Kasumi-1 (cell line): ENCODE data around the gene RNF169.
"Not testable (repeated sequence)": the region's sequence is repeated elsewhere in the genome, so short reads cannot be mapped to it uniquely, and the experiment has no call there.

ENCODE experiments used
- DNase-seq, 2 experiments: peaks; one replicate each; lab custom pipeline; 2025; lab: John Stamatoyannopoulos, UW

The RNF169 gene

GRCh38 chr11:74730571-74731260, 17.9 kb upstream of the RNF169 start:
- DNase-seq, result no peak

- DNase-seq, result no peak
Observed at GRCh38 chr11:74731301-74732094, 17.2 kb upstream of the RNF169 start, which contains the start of gene CHRDL2. CHRDL2 (minus strand) TSS chr11:74731426; CDS start chr11:74730888, 538 bp downstream.

- DNase-seq, result no peak
Observed at GRCh38 chr11:74734559-74734925, 14.1 kb upstream of the RNF169 start.

DNA sequence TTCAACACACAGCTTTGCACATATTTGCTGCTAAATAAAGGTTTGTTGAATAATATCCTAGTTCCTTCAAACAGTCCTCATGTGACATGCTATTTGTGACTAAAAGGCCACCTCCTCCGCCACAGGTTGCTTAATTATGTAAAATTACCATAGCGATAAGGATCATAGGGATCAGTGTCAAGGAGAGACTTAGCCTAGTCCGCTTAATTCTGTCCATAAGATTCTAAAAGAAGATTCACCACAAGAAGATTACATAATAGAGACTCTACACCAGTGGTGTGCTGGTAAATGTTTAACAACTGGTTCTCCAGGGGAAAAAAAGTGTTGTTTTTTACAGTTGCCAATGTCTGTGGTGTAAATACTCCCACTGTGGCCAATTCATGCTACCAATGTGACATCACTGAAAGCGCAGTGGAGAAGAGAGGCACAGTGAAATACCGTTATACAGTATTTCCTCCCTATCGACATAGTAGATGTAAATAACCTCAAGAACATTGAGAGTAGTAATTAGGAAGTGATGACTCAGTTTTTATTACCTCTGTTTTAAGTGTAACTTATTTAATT, 13.2 kb upstream of the RNF169 start:
- DNase-seq, result no peak

DNA sequence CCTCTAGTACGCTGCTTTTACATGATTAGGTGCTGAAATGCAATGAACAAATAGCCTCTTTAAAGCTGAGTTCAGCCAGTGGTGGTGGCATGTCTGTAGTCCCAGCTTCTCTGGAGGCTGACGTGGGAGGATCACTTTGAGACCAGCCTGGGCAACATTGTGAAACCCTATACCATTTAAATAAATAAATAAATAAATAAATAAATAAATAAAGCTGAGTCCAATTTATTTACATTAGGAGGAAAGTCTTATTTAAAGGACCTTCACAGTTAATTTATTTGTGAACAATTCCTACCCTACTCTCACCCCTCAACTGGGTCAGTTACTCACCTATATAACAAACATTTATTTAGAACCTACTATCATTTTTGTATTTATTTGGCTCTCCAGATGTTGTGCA, 12.6 kb upstream of the RNF169 start:
- no peak for DNase-seq

DNA sequence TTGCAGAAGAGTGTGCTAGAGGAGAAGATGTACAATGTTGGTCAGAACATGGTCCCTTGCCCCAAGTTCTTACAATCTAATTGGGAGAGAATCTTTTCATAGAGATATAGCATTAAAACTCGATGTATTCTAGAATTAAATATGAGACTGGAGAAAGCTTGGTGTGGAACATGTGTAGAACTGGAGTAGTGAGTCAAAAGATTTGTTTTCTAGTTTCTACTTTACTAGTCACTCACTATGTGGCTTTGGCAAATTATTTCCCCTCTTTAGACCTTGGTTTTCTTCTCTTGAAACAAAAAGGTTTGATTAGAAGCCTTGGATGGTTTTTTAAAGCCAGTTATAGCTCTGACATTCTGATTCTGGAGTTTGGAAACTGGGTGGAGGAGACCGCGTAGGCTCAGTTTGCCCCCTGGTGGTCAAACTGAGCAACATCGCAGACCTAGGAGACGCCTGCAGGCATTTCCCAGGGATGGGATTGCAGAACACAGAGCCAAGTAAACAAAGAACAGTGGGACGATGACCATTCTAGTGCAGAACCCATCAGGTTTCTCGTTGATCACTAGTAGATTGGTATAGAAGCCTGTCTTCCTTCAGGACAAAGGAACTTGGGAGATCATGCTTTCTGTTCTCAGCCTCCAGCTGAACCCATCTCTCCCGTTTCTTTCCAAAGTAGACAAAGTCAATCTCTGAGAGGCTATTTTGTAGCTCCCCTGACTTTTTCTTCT, 8.9 kb upstream of the RNF169 start:
- DNase-seq, result peak; percentile 77 to 79

- no peak for DNase-seq
Observed at GRCh38 chr11:74742070-74742469, 6.6 kb upstream of the RNF169 start.

- DNase-seq, result no peak
Observed at GRCh38 chr11:74743640-74744039, 5.0 kb upstream of the RNF169 start.

DNA sequence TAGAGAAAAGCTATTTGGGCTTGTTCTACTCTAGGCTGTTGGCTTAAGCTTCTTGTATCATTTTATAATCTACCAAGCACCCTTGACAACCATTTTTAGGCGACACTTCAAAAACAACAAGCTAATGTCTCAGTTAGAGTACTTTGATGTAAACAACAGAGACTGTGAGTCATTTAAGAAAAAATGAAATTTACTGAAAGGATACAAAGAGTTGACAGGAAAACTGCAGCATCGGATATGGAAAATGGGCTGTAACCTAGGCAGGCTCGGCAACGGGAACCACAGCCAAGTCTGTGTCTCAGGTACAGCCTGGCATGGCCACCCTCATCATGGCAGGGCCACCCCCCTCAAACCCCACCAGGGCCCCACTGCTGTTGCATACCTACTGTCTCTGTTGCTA, 4.4 kb upstream of the RNF169 start:
- DNase-seq, result no peak

DNA sequence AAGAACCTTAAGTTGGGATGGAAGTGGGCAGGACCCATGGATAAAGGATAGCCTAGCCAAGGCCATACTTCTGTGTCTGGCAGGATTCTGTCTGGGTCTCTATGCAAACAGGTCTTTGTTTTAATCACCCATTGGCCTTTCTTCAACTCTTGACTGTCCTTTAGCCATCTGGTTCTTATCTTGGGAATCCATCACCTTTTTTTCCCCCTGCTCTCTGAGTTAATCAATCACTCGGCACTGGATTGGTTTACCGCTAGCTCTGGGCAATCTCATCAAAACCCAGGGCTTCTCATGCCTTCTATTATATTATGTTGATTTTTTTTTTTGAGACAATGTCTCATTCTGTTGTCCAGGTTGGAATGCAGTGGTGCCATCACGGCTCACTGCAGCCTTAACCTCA, 1.8 kb upstream of the RNF169 start:
- DNase-seq, result no peak

DNA sequence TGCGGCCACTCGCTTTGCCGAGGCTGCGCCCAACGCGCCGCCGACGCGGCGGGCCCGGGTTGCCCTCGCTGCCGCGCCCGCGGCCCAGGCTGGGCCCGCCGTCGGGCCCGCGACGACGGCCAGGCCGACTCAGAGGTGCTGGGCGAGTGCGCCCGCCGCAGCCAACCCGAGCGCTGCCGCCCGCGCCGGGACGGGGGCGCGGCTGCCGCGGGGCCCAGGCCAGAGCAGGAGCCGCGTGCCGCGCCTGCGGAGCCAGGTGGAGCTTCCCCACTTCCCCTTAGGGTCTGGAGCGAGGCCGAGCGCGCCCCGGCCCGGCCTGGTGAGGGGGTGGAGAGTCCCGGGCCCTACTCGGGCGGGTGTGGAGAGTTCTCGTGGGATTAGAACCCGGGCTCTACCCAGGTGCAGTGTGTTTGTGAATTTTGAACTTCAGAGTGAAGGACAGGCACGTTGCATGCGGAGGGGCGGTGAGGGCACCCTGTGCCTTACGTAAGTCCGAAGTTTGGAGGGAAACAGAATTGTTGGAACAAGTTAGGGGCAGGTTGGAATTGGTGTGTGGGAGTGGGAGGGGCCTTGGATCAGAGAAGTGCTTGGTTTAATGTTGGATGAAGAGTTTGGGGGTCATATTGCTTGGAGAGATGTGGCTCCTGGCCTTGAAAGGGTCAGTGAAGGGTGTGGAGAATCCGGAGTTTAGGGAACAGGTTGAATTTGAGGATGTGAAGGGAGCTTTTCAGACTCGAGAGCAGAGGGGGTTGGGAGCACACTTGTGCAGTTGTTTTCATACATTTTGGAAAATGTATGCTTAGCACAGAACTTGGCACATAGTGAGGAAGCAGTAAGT, 697 bp downstream of the RNF169 start:
- peak; percentile 73 to 81 for DNase-seq

DNA sequence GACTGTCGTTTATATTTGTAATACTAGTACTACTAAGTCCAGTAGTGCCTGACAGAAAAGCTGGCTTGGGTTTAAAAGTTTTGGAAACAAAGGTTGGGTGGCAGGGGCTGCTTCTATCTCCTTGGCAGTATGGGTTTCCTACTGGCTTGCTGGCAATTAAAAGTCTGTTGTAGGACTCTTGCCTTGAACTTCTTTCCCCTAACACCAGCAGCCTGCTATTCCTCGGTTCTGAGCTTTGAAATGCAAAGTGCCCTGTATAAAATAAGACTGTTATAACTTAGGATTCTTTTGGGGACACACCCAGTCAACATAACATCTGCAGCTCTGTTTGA, 1.3 kb downstream of the RNF169 start:
- DNase-seq, result no peak

- DNase-seq, result not testable (repeated sequence)
Observed at GRCh38 chr11:74750598-74750997, 1.9 kb downstream of the RNF169 start.

GRCh38 chr11:74751303-74751702, 2.7 kb downstream of the RNF169 start:
- DNase-seq, result no peak

- DNase-seq, result no peak
Observed at GRCh38 chr11:74754507-74755252, 6.0 kb downstream of the RNF169 start.

DNA sequence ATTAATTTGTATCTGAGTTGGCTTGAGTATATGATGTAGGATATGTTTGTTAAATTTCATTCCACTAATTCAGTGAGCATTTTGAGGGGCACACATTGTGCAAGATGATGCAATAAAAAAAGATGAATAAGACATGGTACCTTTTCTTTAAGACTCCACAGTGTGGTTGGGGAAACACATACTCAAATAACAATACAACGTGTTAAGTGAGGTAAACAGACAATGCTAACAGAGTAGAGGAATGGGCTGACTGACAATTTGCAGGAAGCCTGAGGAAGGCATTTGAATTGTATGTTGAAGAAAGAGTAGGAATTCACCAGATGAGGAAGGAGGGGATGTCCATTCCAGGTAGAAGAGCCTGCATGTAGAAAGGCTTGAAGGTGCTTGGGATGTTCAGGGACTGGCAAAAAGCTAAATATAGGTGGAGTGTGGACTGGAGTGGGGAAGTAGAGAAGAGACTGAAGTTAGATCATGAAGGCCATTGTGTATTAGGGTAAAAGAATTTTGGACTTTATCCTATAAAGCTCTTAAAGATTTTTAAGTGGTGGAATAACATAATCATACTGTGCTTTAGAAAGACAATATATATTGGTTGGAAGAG, 6.8 kb downstream of the RNF169 start:
- no peak for DNase-seq

DNA sequence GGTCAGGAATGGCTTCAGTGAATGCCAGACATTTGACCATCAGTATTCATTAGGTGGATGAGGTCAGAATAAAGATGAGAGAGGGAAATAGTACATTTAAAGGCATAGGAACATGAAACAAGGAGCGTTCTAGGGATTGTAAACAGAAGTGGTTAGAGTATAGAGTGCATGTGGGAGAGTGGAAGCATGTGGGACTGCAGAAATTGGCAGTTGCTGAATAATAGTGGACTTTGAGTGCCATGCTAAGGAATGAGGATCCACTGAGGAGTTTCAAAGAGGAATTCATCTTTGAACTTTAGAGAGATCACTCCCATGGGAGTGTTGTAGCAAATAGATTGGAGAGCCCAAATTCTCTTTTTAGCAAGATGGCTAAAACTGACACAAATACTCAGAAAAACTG, 7.9 kb downstream of the RNF169 start:
- no peak for DNase-seq

DNA sequence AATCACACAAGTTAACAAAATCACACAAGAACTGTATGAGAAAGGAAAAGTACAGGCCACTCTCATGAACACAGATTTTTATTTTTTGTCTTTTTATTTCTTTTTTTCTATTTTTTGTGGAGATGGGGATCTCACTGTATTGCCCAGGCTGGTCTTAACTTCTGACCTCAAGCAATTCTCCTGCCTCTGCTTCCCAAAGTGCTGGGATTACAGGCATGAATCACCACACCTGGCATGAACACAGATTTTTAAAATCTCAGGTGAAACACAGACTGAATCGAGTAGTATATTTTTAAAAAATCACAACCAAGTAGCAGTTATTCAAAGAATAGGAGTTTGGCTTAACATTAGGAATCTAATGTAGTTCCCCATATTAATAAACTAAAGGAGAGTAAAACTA, 18.3 kb downstream of the RNF169 start:
- DNase-seq, result no peak

DNA sequence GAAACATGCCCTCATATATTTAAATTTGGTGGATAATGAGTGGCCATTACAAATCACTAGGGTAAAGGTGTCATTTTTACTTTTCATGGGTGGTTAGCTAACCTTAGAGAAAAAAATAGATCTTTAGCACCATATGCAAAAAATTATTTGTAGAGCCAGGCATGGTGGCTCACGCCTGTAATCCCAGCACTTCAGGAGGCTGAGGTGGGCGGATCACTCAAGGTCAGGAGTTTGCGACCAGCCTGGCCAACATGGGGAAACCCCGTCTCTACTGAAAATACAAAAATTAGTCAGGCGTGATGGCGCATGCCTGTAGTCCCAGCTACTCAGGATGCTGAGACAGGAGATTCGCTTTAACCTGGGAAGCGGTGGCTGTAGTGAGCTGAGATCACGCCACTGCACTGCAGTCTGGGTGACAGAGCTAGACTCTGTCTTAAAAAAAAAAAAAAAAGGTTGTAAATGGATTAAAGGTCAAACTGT, 19.6 kb downstream of the RNF169 start:
- not testable (repeated sequence) for DNase-seq

DNA sequence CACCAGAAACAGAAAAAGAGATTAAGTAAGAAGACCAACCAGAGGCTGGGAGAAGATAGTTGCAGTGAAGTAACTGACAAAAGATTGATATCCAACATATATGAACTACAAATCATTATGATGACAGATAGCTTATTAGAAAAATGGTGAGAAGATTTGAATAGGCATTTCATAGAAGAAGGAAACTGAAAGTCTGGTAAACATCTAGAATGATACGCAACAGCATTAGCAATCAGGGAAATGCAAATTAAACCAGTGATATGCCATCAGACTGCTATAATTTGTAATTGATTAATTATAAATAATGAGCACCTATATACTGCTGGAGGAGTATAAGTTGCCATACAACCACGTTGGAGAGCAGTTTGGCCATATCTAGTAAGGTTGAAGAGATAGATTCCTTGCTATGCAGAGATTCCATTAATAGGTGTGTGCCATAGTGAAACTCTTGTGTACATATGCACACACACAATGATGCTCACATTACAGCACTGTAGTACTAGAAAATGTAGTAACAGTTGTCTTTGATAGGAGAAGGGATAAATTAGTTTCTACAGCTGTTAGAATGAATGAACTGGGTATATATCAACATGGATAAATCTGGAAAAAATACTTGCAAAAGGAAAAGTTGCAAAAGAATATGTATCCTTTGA, 20.5 kb downstream of the RNF169 start:
- no peak for DNase-seq
